Muscle layer of duodenum (tissue), 2 donors: Measurements from ENCODE around the gene FRMPD2.
"Not testable (repeated sequence)": the region's sequence is repeated elsewhere in the genome, so short reads cannot be mapped to it uniquely, and the experiment has no call there.

ENCODE experiments used
- H3K27ac ChIP-seq: one replicate; pipeline ENCODE4 v1.7.0; 2013; ENCODE audit warnings: mild to moderate bottlenecking, low read length
- H3K27me3 ChIP-seq: one replicate; pipeline ENCODE4 v1.7.0; 2013; ENCODE audit warnings: low read depth, mild to moderate bottlenecking, control low read depth, low read length
- H3K36me3 ChIP-seq, 2 donors: one replicate each; pipeline ENCODE4 v1.7.0; 2013; ENCODE audit warnings: low read length in 2 of 2, control low read depth in 1 of 2, mild to moderate bottlenecking in 1 of 2; ENCODE audit not compliant: insufficient read depth in 2 of 2, control insufficient read depth in 1 of 2
- H3K4me1 ChIP-seq, 2 donors: one replicate each; pipeline ENCODE4 v1.7.0; 2013; ENCODE audit warnings: low read length in 2 of 2, mild to moderate bottlenecking in 2 of 2, control low read depth in 1 of 2, moderate library complexity in 1 of 2; ENCODE audit not compliant: insufficient read depth in 2 of 2, control insufficient read depth in 1 of 2
- H3K4me3 ChIP-seq, 2 donors: one replicate each; pipeline ENCODE4 v1.7.0; 2013; ENCODE audit warnings: low read length in 2 of 2, low read depth in 1 of 2, mild to moderate bottlenecking in 1 of 2
- H3K9me3 ChIP-seq, 2 donors: one replicate each; pipeline ENCODE4 v1.7.0; 2013; ENCODE audit warnings: low read length in 2 of 2, control low read depth in 1 of 2, mild to moderate bottlenecking in 1 of 2; ENCODE audit not compliant: control insufficient read depth in 1 of 2
- donor health status: healthy.

Gene FRMPD2

GRCh38 chr10:48227213-48227612, 47.3 kb downstream of the FRMPD2 start:
- no peaks in the 10 kb centered on the region for H3K4me1 ChIP-seq
- H3K27ac ChIP-seq, result no peak overlapping the region
- H3K9me3 ChIP-seq, result no peaks in the 10 kb centered on the region
- H3K36me3 ChIP-seq, result no peaks in the 10 kb centered on the region
- no peak overlapping the region for H3K4me3 ChIP-seq
- H3K27me3 ChIP-seq, result no peaks in the 10 kb centered on the region

- H3K9me3 ChIP-seq, result no peaks in the 10 kb centered on the region
- H3K27me3 ChIP-seq, result no peaks in the 10 kb centered on the region
- no peak overlapping the region for H3K4me3 ChIP-seq
- H3K27ac ChIP-seq, result no peak overlapping the region
- no peaks in the 10 kb centered on the region for H3K36me3 ChIP-seq
- no peaks in the 10 kb centered on the region for H3K4me1 ChIP-seq
Measured at GRCh38 chr10:48224979-48225560, 49.4 kb downstream of the FRMPD2 start.

- H3K4me3 ChIP-seq, result no peak overlapping the region
- no peaks in the 10 kb centered on the region for H3K27me3 ChIP-seq
- no peaks in the 10 kb centered on the region for H3K36me3 ChIP-seq
- H3K27ac ChIP-seq, result no peak overlapping the region
- H3K4me1 ChIP-seq, result no peaks in the 10 kb centered on the region
- no peaks in the 10 kb centered on the region for H3K9me3 ChIP-seq
Measured at GRCh38 chr10:48224296-48224695, 50.2 kb downstream of the FRMPD2 start.

GRCh38 chr10:48221814-48222213, 52.7 kb downstream of the FRMPD2 start:
- H3K27ac ChIP-seq, result no peak overlapping the region
- H3K4me3 ChIP-seq, result no peak overlapping the region
- no peaks in the 10 kb centered on the region for H3K27me3 ChIP-seq
- H3K9me3 ChIP-seq, result peaks cover 0 to 8% of the 10 kb centered on the region in 2 donors
- no peaks in the 10 kb centered on the region for H3K36me3 ChIP-seq
- no peaks in the 10 kb centered on the region for H3K4me1 ChIP-seq

GRCh38 chr10:48221031-48221430, 53.5 kb downstream of the FRMPD2 start:
- not testable (repeated sequence) for H3K27ac ChIP-seq, H3K36me3 ChIP-seq, H3K27me3 ChIP-seq, H3K4me1 ChIP-seq, H3K9me3 ChIP-seq, H3K4me3 ChIP-seq

GRCh38 chr10:48219194-48219593, 55.3 kb downstream of the FRMPD2 start:
- H3K4me1 ChIP-seq, result no peaks in the 10 kb centered on the region
- peaks cover 3 to 13% of the 10 kb centered on the region in 2 donors for H3K9me3 ChIP-seq
- H3K4me3 ChIP-seq, result no peak overlapping the region
- no peaks in the 10 kb centered on the region for H3K27me3 ChIP-seq
- H3K27ac ChIP-seq, result no peak overlapping the region
- no peaks in the 10 kb centered on the region for H3K36me3 ChIP-seq

- H3K27ac ChIP-seq, result no peak overlapping the region
- no peak overlapping the region for H3K4me3 ChIP-seq
- H3K4me1 ChIP-seq, result no peaks in the 10 kb centered on the region
- no peaks in the 10 kb centered on the region for H3K27me3 ChIP-seq
- H3K36me3 ChIP-seq, result no peaks in the 10 kb centered on the region
- H3K9me3 ChIP-seq, result peaks cover 3 to 13% of the 10 kb centered on the region in 2 donors
Measured at GRCh38 chr10:48216744-48217143, 57.8 kb downstream of the FRMPD2 start.

GRCh38 chr10:48216204-48216505, 58.3 kb downstream of the FRMPD2 start:
- no peaks in the 10 kb centered on the region for H3K27me3 ChIP-seq
- no peak overlapping the region for H3K4me3 ChIP-seq
- no peaks in the 10 kb centered on the region for H3K36me3 ChIP-seq
- peaks cover 3 to 13% of the 10 kb centered on the region in 2 donors for H3K9me3 ChIP-seq
- H3K27ac ChIP-seq, result no peak overlapping the region
- no peaks in the 10 kb centered on the region for H3K4me1 ChIP-seq

GRCh38 chr10:48215486-48216203, 58.9 kb downstream of the FRMPD2 start:
- no peaks in the 10 kb centered on the region for H3K36me3 ChIP-seq
- no peaks in the 10 kb centered on the region for H3K27me3 ChIP-seq
- peaks cover 3 to 13% of the 10 kb centered on the region in 2 donors for H3K9me3 ChIP-seq
- H3K27ac ChIP-seq, result no peak overlapping the region
- H3K4me3 ChIP-seq, result no peak overlapping the region
- H3K4me1 ChIP-seq, result no peaks in the 10 kb centered on the region

GRCh38 chr10:48214716-48215485, 59.6 kb downstream of the FRMPD2 start:
- Histone ChIP-seq H3K27me3 (no peaks in the 10 kb centered on the region), H3K4me3 (no peak overlapping the region), H3K36me3 (no peaks in the 10 kb centered on the region), H3K4me1 (no peaks in the 10 kb centered on the region), H3K9me3 (peaks cover 3 to 13% of the 10 kb centered on the region in 2 donors), H3K27ac (no peak overlapping the region)

GRCh38 chr10:48213047-48213446, 61.4 kb downstream of the FRMPD2 start:
- H3K9me3 ChIP-seq, result peaks cover 3 to 9% of the 10 kb centered on the region in 2 donors
- no peak overlapping the region for H3K4me3 ChIP-seq
- H3K27ac ChIP-seq, result no peak overlapping the region
- no peaks in the 10 kb centered on the region for H3K4me1 ChIP-seq
- no peaks in the 10 kb centered on the region for H3K36me3 ChIP-seq
- no peaks in the 10 kb centered on the region for H3K27me3 ChIP-seq
